M059J (cell line): Measurements from ENCODE around the gene OXLD1. TPM values are rescaled to one million over a fixed set of nuclear protein-coding genes. Genes with fewer than 3 reads are reported as not detected.
"Not testable (repeated sequence)": the region's sequence is repeated elsewhere in the genome, so short reads cannot be mapped to it uniquely, and the experiment has no call there.

Source experiments
- DNase-seq: peaks from one replicate; pipeline ENCODE4 v3.0.0-alpha.2; 2012; ENCODE audit warnings: low read depth
- total RNA-seq: library from RNA; depleted of rRNA; stranded (reverse); fragments of >200 nt; shearing (Covaris generic); gene quantifications from 2 replicates; pipeline ENCODE4 v1.2.3, GENCODE V29; 2014

OXLD1 gene
- total RNA-seq, 1 experiment from 2014 or later, result 48.3 TPM

GRCh38 chr17:81652906-81653771 is 13.3 kb downstream of the OXLD1 start:
- no peak for DNase-seq

- peak; percentile 96 for DNase-seq
Observed at GRCh38 chr17:81651692-81652091, 14.7 kb downstream of the OXLD1 start.

GRCh38 chr17:81650951-81651350 is 15.5 kb downstream of the OXLD1 start:
- DNase-seq, result no peak

- no peak for DNase-seq
Observed at GRCh38 chr17:81648707-81649085, 17.7 kb downstream of the OXLD1 start.

- no peak for DNase-seq
Observed at GRCh38 chr17:81648013-81648706, 18.2 kb downstream of the OXLD1 start.

GRCh38 chr17:81647640-81648012 is 18.8 kb downstream of the OXLD1 start:
- DNase-seq, result no peak

- DNase-seq, result no peak
Observed at GRCh38 chr17:81646869-81647600, 19.4 kb downstream of the OXLD1 start.

GRCh38 chr17:81644976-81645952 is 21.1 kb downstream of the OXLD1 start:
- DNase-seq, result no peak

GRCh38 chr17:81644496-81644895 is 21.9 kb downstream of the OXLD1 start:
- no peak for DNase-seq

GRCh38 chr17:81641825-81642489 is 24.4 kb downstream of the OXLD1 start:
- DNase-seq, result peak; percentile 77

GRCh38 chr17:81640011-81640410 is 26.4 kb downstream of the OXLD1 start:
- DNase-seq, result no peak

- no peak for DNase-seq
Observed at GRCh38 chr17:81638683-81639082, 27.7 kb downstream of the OXLD1 start.

GRCh38 chr17:81636505-81637288 is 29.7 kb downstream of the OXLD1 start, which contains the start of the genes NPLOC4 and TSPAN10:
NPLOC4 (minus strand) TSS chr17:81637112; CDS start chr17:81636930, 182 bp downstream.
TSPAN10 (plus strand) TSS chr17:81637196; CDS start chr17:81642413, 5,217 bp downstream.
- DNase-seq, result peak; percentile 71

- DNase-seq, result peak; percentile 66
Observed at GRCh38 chr17:81635973-81636504, 30.4 kb downstream of the OXLD1 start.

GRCh38 chr17:81635431-81635830 is 31.0 kb downstream of the OXLD1 start:
- no peak for DNase-seq

GRCh38 chr17:81631482-81631881 is 34.9 kb downstream of the OXLD1 start:
- no peak for DNase-seq

- no peak for DNase-seq
Observed at GRCh38 chr17:81630274-81630673, 36.1 kb downstream of the OXLD1 start.

- no peak for DNase-seq
Observed at GRCh38 chr17:81621494-81622130, 44.8 kb downstream of the OXLD1 start.

- not testable (repeated sequence) for DNase-seq
Observed at GRCh38 chr17:81618307-81618706, 48.1 kb downstream of the OXLD1 start.
